Measurements from ENCODE around the gene DGCR2. TPM values are rescaled to one million over a fixed set of nuclear protein-coding genes. Genes with fewer than 3 reads are reported as not detected.

DGCR2 gene
- total RNA-seq, 1 experiment from 2014 or later, result 41.1 TPM

DNA sequence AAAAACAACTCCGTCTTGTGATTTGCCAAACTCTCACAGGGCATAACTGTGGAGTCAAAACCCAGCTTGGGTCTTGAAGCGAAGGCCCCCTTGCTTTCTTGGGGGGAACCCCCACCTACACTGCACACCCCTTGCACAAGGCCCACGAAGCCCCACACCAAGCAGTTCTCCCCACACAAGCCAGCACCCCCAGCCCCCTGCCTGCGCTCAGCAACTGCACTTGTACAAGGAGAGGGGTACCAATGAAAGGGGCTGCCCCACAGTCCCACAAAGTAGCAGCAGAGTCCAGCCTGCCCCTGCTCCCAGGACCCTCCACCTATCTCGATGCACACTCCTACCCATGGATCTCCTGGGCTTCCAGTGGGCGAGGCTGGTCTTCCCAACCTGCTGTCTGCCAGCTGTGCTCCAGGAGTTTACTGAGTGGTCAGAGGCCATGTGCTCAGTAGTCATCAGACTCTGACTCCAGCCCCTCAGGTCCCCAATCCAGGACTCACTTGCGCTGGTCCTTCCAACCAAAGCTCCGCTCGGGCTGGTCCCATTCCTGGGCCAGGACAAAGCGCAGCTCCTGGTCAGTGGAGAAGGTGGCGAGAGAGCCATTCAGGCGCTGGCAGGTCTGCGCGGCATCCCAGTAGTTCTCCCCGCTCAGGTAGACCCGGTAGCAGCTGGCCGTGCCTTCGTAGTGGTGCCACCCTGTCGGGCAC is 57.7 kb downstream of the DGCR2 start:
- ChIA-PET POLR2A (ENCODE audit: low non-redundant PET) (no interaction called here), CTCF (no interaction called here)
- Histone ChIP-seq H3K27me3 (replicated peaks; ENCODE audit: insufficient read depth, low read depth, low read length, poor library complexity) (no peaks in the 10 kb centered on the region), H3K36me3 (ENCODE audit: insufficient read depth, low read length, poor library complexity, severe bottlenecking) (peaks cover 41% of the 10 kb centered on the region), H3K9me3 (ENCODE audit: low read depth, low read length, poor library complexity, severe bottlenecking) (no peaks in the 10 kb centered on the region), H3K27ac (ENCODE audit: low read depth, low read length, poor library complexity, severe bottlenecking) (no peak overlapping the region), H3K4me1 (ENCODE audit: insufficient read depth, low read length, poor library complexity, severe bottlenecking) (no peaks in the 10 kb centered on the region), H3K4me3 (ENCODE audit: low read depth, low read length, poor library complexity, severe bottlenecking) (no peak overlapping the region)
- no peak for DNase-seq (ENCODE audit: low spot score)
- TF ChIP-seq EZH2 (IDR thresholded peaks at IDR 0.05; ENCODE audit: borderline replicate concordance, low read depth, low read length, poor library complexity, severe bottlenecking), result no peak
- TF ChIP-seq, protein P1, sequence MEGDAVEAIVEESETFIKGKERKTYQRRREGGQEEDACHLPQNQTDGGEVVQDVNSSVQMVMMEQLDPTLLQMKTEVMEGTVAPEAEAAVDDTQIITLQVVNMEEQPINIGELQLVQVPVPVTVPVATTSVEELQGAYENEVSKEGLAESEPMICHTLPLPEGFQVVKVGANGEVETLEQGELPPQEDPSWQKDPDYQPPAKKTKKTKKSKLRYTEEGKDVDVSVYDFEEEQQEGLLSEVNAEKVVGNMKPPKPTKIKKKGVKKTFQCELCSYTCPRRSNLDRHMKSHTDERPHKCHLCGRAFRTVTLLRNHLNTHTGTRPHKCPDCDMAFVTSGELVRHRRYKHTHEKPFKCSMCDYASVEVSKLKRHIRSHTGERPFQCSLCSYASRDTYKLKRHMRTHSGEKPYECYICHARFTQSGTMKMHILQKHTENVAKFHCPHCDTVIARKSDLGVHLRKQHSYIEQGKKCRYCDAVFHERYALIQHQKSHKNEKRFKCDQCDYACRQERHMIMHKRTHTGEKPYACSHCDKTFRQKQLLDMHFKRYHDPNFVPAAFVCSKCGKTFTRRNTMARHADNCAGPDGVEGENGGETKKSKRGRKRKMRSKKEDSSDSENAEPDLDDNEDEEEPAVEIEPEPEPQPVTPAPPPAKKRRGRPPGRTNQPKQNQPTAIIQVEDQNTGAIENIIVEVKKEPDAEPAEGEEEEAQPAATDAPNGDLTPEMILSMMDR (conservative IDR thresholded peaks at IDR 0.05; ENCODE audit: low read depth, low read length), result no peak
- intact Hi-C loops (cut with micrococcal nuclease; ENCODE audit: unreplicated experiment), result no loop called here
- BruUV-seq (replicated peaks), result no TSS peak

DNA sequence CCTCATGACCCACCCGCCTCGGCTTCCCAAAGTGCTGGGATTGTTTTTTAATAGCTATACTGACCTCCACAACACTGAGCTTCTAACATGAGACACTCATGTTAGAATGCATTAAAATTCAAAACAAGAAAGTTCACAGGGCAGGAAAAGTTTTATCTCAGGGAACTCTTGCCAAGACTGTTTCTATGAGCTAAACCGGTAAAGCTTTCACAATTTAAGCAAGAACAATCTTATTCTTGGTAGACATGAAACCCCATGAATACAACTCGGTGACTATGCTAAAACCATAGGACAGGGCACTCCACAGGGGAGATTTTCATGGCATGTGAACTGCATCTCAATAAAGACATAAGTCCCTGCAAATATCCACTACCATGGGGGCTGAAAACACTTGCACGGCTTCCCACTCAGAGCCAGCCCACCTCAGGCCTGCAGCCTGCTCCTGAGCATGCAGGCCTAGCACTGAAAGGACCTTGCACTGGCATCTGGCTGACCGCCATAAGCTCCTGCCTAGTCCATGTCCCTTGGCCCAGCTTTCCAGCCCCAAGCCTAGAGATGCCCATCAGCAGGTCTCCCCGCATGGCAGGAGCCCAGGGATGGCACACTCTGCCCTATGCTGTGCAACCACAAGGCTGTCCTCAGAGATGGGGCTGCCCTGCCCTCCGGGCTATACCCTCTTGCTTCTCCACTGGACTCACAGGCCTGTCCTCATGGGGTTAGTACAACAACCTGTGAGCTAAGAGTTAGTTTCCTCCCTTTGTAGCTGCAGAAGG is 58.4 kb downstream of the DGCR2 start:
- intact Hi-C loops (cut with micrococcal nuclease; ENCODE audit: unreplicated experiment), result no loop called here

DNA sequence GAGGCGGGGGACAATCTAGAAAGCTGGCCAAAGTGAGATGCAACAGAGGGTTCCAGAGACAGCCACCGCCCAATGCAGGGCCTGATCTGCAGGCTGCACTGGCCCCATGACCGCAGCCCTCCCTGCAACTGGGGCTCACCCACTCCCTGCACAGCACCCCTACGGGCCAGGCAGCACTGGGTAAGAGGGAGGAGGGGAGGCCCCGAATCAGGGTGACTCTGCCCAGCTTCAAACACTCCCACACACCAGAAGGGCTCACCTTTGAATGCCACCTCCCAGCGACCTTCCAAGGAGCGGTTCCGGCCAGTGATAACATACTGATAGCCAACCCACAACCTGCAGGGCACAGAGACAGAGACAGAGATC is 59.3 kb downstream of the DGCR2 start:
- H3K27me3 ChIP-seq (replicated peaks; ENCODE audit: insufficient read depth, low read depth, low read length, poor library complexity), result no peaks in the 10 kb centered on the region
- ChIA-PET CTCF (no interaction called here), POLR2A (ENCODE audit: low non-redundant PET) (no interaction called here)
- BruUV-seq (replicated peaks), result no TSS peak
- H3K27ac ChIP-seq (ENCODE audit: low read depth, low read length, poor library complexity, severe bottlenecking), result no peak overlapping the region
- H3K4me3 ChIP-seq (ENCODE audit: low read depth, low read length, poor library complexity, severe bottlenecking), result no peak overlapping the region
- DNase-seq (ENCODE audit: low spot score), result no peak
- H3K4me1 ChIP-seq (ENCODE audit: insufficient read depth, low read length, poor library complexity, severe bottlenecking), result no peaks in the 10 kb centered on the region
- no peaks in the 10 kb centered on the region for H3K9me3 ChIP-seq (ENCODE audit: low read depth, low read length, poor library complexity, severe bottlenecking)
- peaks cover 35% of the 10 kb centered on the region for H3K36me3 ChIP-seq (ENCODE audit: insufficient read depth, low read length, poor library complexity, severe bottlenecking)
- intact Hi-C loops (cut with micrococcal nuclease; ENCODE audit: unreplicated experiment), result no loop called here
- TF ChIP-seq EZH2 (IDR thresholded peaks at IDR 0.05; ENCODE audit: borderline replicate concordance, low read depth, low read length, poor library complexity, severe bottlenecking), result no peak
- TF ChIP-seq, protein P1 (conservative IDR thresholded peaks at IDR 0.05; ENCODE audit: low read depth, low read length), result no peak

More for the DNA sequence above, 58.4 kb downstream of the DGCR2 start:
- no peak overlapping the region for H3K27ac ChIP-seq (ENCODE audit: low read depth, low read length, poor library complexity, severe bottlenecking)
- no peaks in the 10 kb centered on the region for H3K4me1 ChIP-seq (ENCODE audit: insufficient read depth, low read length, poor library complexity, severe bottlenecking)
- ChIA-PET POLR2A (ENCODE audit: low non-redundant PET) (no interaction called here), CTCF (no interaction called here)
- no peaks in the 10 kb centered on the region for H3K9me3 ChIP-seq (ENCODE audit: low read depth, low read length, poor library complexity, severe bottlenecking)
- H3K4me3 ChIP-seq (ENCODE audit: low read depth, low read length, poor library complexity, severe bottlenecking), result no peak overlapping the region
- H3K27me3 ChIP-seq (replicated peaks; ENCODE audit: insufficient read depth, low read depth, low read length, poor library complexity), result no peaks in the 10 kb centered on the region
- peaks cover 35% of the 10 kb centered on the region for H3K36me3 ChIP-seq (ENCODE audit: insufficient read depth, low read length, poor library complexity, severe bottlenecking)
- TF ChIP-seq EZH2 (IDR thresholded peaks at IDR 0.05; ENCODE audit: borderline replicate concordance, low read depth, low read length, poor library complexity, severe bottlenecking), result no peak
- TF ChIP-seq, protein P1 (conservative IDR thresholded peaks at IDR 0.05; ENCODE audit: low read depth, low read length), result no peak
- DNase-seq (ENCODE audit: low spot score), result no peak
- BruUV-seq (replicated peaks), result no TSS peak
